ENCODE measurements around the gene ATG2B. TPM values are rescaled to one million over a fixed set of nuclear protein-coding genes. Genes with fewer than 3 reads are reported as not detected.

Gene ATG2B
- total and polyA plus RNA-seq, 2 of the 4 experiments (the other 2 are of a cell fraction), result 6.9 to 22.0 TPM

DNA sequence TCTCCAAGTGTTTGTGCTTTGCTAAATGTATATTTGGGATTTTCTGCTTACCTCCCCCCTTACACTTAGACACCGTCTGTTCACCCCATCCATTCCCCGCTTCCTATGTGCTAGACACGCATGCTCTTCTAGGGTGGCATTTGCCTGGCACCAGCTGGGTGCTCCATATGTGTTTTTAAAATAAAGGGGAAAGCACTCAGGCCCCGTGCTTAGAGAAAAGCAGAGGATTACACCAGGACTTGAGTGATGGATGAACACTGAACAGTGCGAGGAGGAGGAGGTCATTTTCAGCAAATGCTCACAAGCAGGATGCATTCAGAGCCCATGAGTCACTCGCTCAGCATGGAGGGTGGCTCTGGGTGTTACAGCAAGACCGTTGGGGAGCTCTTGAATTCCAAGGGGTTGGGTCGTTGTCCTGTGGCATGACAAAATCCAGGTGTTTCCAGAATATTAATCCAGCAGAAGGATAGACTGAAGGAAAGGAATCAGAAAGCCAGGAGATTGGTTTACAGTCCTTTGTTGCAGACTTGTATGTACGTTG lies 110.1 kb downstream of the ATG2B start:
- peaks cover 7 to 52% of the 10 kb centered on the region in 2 experiments; a peak in 3 of 4 replicates for H3K79me1 ChIP-seq (ENCODE audit: low read depth in 1 of 2, low read length in 2 of 2)
- H3K36me3 ChIP-seq (ENCODE audit: control insufficient read depth, insufficient read depth, low read length), result peaks cover 9% of the 10 kb centered on the region
- H3K9ac ChIP-seq (ENCODE audit: low read depth, low read length), result peak overlapping the region; percentile 51
- dilution Hi-C loops (cut with HindIII; ENCODE audit: low sequenced_read_pairs, unreplicated experiment), result no loop called here
- H3K18ac ChIP-seq (ENCODE audit: low read depth, low read length), result peak overlapping the region; percentile 95
- peak overlapping the region; percentile 94 for H4K5ac ChIP-seq (ENCODE audit: low read depth, low read length)
- TF ChIP-seq NFE2L2 (IDR thresholded peaks at IDR 0.05; ENCODE audit: low read depth, low read length), result 0 out of 2 replicates have a peak, but pooled peaks have one; percentile 6
- TF ChIP-seq RFX5 (IDR thresholded peaks at IDR 0.05; ENCODE audit: low read depth, low read length), result no peak
- TF ChIP-seq FOS (IDR thresholded peaks at IDR 0.05; ENCODE audit: low read depth, low read length), result peak; percentile 91
- peak; percentile 100 for TF ChIP-seq MAZ (IDR thresholded peaks at IDR 0.05; ENCODE audit: borderline replicate concordance, low read depth, low read length)
- TF ChIP-seq USF2 (IDR thresholded peaks at IDR 0.05; ENCODE audit: low read depth, low read length), result no peak
- peak; percentile 70 for TF ChIP-seq CEBPB (IDR thresholded peaks at IDR 0.05; ENCODE audit: low read depth, low read length)
- TF ChIP-seq BHLHE40 (IDR thresholded peaks at IDR 0.05; ENCODE audit: low read depth, low read length), result peak; percentile 62
- TF ChIP-seq POLR2A (IDR thresholded peaks at IDR 0.05; ENCODE audit: low read depth, low read length), result peak; percentile 35; the same call in 1 of the 2 replicates
- no peak for TF ChIP-seq MAFK (IDR thresholded peaks at IDR 0.05; ENCODE audit: low read depth, low read length)
- H3K9me1 ChIP-seq (ENCODE audit: insufficient read depth, low read length), result peaks cover 32% of the 10 kb centered on the region
- peak overlapping the region; percentile 98 for H2BK5ac ChIP-seq (ENCODE audit: low read depth, low read length, poor library complexity, severe bottlenecking)
- peak; percentile 98 for DNase-seq
- H2BK120ac ChIP-seq (ENCODE audit: low read depth, low read length), result peak overlapping the region; percentile 99
- H3K27ac ChIP-seq (ENCODE audit: insufficient read depth, low read length), result peak overlapping the region; percentile 92
- peak overlapping the region; percentile 89 for H2AK9ac ChIP-seq (replicated peaks; ENCODE audit: low read depth, low read length, poor library complexity)
- in situ Hi-C loops (cut with MboI; ENCODE audit: low sequenced_read_pairs), result loop anchor here (25.0 kb wide), 1 partner anchor 716 kb away; the partner anchor contains the start of gene GLRX5
- H4K91ac ChIP-seq (ENCODE audit: insufficient read depth, low read depth, low read length), result peak overlapping the region; percentile 99
- peak; percentile 73 for ATAC-seq (ENCODE audit: low read depth)
- peak overlapping the region; percentile 92 for H3K56ac ChIP-seq (ENCODE audit: extremely low read depth, insufficient read depth, low read length)
- ChIA-PET CTCF (interaction anchor here (1.2 to 1.4 kb wide), 2 partner anchors 22 to 125 kb away, joined by 3 to 8 read pairs; no protein-coding TSS in a partner anchor), POLR2A (ENCODE audit: unreplicated experiment) (interaction anchor here (0.6 kb wide), 1 partner anchor 159 kb away, joined by 4 read pairs; no protein-coding TSS in a partner anchor)
- intact Hi-C loops (cut with micrococcal nuclease), result no loop called here
- H4K8ac ChIP-seq (ENCODE audit: low read depth in 2 of 2, low read length in 2 of 2), result peak overlapping the region; percentile 84 to 92
- peak overlapping the region; percentile 92 for H3K23ac ChIP-seq (ENCODE audit: low read depth, low read length)
- peaks cover 42% of the 10 kb centered on the region for H3K4me1 ChIP-seq (ENCODE audit: control insufficient read depth, insufficient read depth, low read length)
- no peaks in the 10 kb centered on the region for H3K9me3 ChIP-seq (ENCODE audit: control insufficient read depth, insufficient read depth, low read length)
- no peaks in the 10 kb centered on the region for H4K20me1 ChIP-seq (ENCODE audit: insufficient read depth, low read length)
- peak overlapping the region; percentile 70 for H2AFZ ChIP-seq (replicated peaks; ENCODE audit: low read length, poor library complexity)
- H3K4me2 ChIP-seq (ENCODE audit: low read depth, low read length), result peak overlapping the region; percentile 18; the same call in 1 of the 2 replicates
- H2BK20ac ChIP-seq (ENCODE audit: low read depth, low read length), result peak overlapping the region; percentile 98
- no peak overlapping the region for H3K4me3 ChIP-seq (ENCODE audit: insufficient read depth, low read depth, low read length)
- BruUV-seq (replicated peaks), result no TSS peak
- H3K4ac ChIP-seq (ENCODE audit: low read depth, low read length), result peak overlapping the region; percentile 99
- 38% methylated on average over 2 of the region's 9 CpGs; no CpG with 5 or more reads in 1 of the 2 experiments for WGBS, 2 experiments (ENCODE audit: extremely low coverage in 2 of 2, insufficient read length in 1 of 2)
- H2BK15ac ChIP-seq (ENCODE audit: low read depth, low read length), result peak overlapping the region; percentile 91
- peak overlapping the region; percentile 97 for H2AK5ac ChIP-seq (ENCODE audit: low read depth, low read length)
- H3K27me3 ChIP-seq (ENCODE audit: control insufficient read depth, insufficient read depth, low read length), result no peaks in the 10 kb centered on the region
- H3K14ac ChIP-seq (replicated peaks; ENCODE audit: low read depth, low read length), result peak overlapping the region; percentile 87

All from IMR-90 (cell line).